HG02678 (cell line): Measurements from ENCODE around the gene MMEL1.
"Not testable (repeated sequence)": the region's sequence is repeated elsewhere in the genome, so short reads cannot be mapped to it uniquely, and the experiment has no call there.

Experiments used
- ATAC-seq: cut with Tn5 transposase; IDR thresholded peaks from one replicate; pipeline ENCODE4 v1.9.1; 2021; ENCODE audit warnings: mild to moderate bottlenecking, moderate library complexity; ENCODE audit not compliant: unreplicated experiment

MMEL1 gene

GRCh38 chr1:2560299-2561073, 72.3 kb downstream of the MMEL1 start:
- no peak for ATAC-seq

- ATAC-seq = no peak
Measured at GRCh38 chr1:2559509-2560298, 73.1 kb downstream of the MMEL1 start.

GRCh38 chr1:2558861-2559260, 74.0 kb downstream of the MMEL1 start:
- no peak for ATAC-seq

- no peak for ATAC-seq
Measured at GRCh38 chr1:2558420-2558819, 74.4 kb downstream of the MMEL1 start.

- ATAC-seq = no peak
Measured at GRCh38 chr1:2557482-2558400, 75.1 kb downstream of the MMEL1 start.

- no peak for ATAC-seq
Measured at GRCh38 chr1:2556678-2557481, 75.9 kb downstream of the MMEL1 start.

GRCh38 chr1:2556277-2556677, 76.5 kb downstream of the MMEL1 start, which contains the start of gene TNFRSF14:
TSS of gene TNFRSF14 (plus strand) at chr1:2556371. CDS start at chr1:2556665, 294 bp downstream.
- ATAC-seq = no peak

- ATAC-seq = no peak
Measured at GRCh38 chr1:2555634-2556276, 77.1 kb downstream of the MMEL1 start.

GRCh38 chr1:2554621-2555387, 78.0 kb downstream of the MMEL1 start:
- ATAC-seq = no peak

- ATAC-seq = no peak
Measured at GRCh38 chr1:2553871-2554620, 78.8 kb downstream of the MMEL1 start.

GRCh38 chr1:2553076-2553475, 79.7 kb downstream of the MMEL1 start:
- ATAC-seq = not testable (repeated sequence)

- no peak for ATAC-seq
Measured at GRCh38 chr1:2552189-2552588, 80.6 kb downstream of the MMEL1 start.

GRCh38 chr1:2551544-2551943, 81.3 kb downstream of the MMEL1 start:
- ATAC-seq = not testable (repeated sequence)

GRCh38 chr1:2550309-2550861, 82.4 kb downstream of the MMEL1 start:
- ATAC-seq = not testable (repeated sequence)

GRCh38 chr1:2549367-2550029, 83.3 kb downstream of the MMEL1 start:
- not testable (repeated sequence) for ATAC-seq

- ATAC-seq = peak; percentile 27
Measured at GRCh38 chr1:2548068-2548589, 84.7 kb downstream of the MMEL1 start.
